ENCODE data around the gene RPL13. TPM values are rescaled to one million over a fixed set of nuclear protein-coding genes. Genes with fewer than 3 reads are reported as not detected.

RPL13 gene
- 190 and 375 TPM in 2 replicates for total RNA-seq (2011; cell fraction: chromatin; rRNA removed; ENCODE audit: low replicate concordance)
- 1,145 and 1,282 TPM in 2 replicates for total RNA-seq (2011; cell fraction: nucleolus; rRNA removed)
- 741 and 1,472 TPM in 2 replicates for total RNA-seq (2011; cell fraction: nucleoplasm; rRNA removed)
- total RNA-seq (2014; rRNA removed) (6,042 and 8,261 TPM in 2 replicates), total RNA-seq (2014; rRNA removed; fragmentation: Illumina TruSeq; extraction: Trizol) (916 and 1,208 TPM in 2 replicates), total RNA-seq (2015; rRNA removed; fragmentation: Illumina TruSeq; extraction: Trizol) (2,074 and 2,169 TPM in 2 replicates), total RNA-seq (2021) (2,859 and 3,283 TPM in 2 replicates), polyA plus RNA-seq (2011; rRNA removed) (1,633 and 2,887 TPM in 2 replicates), polyA plus RNA-seq (2014; fragmentation: Illumina TruSeq; extraction: Trizol) (1,258 and 1,518 TPM in 2 replicates), polyA plus RNA-seq (2014; fragmentation: Nextera tagmentation; extraction: Ambion mirVana) (100 to 1,000 TPM; 227 to 348 TPM), polyA plus RNA-seq (2014; rRNA removed) (4,293 and 4,381 TPM in 2 replicates), polyA minus RNA-seq (2011; rRNA and poly(A)+ RNA removed) (413 and 474 TPM in 2 replicates), Bru-seq, nascent RNA (percentile 99 among the genes with signal in this experiment), BruChase-seq, experiment 1, labeled RNA remaining after a 2-hour chase (percentile 98 among the genes with signal in this experiment), BruChase-seq, experiment 2, labeled RNA remaining after a 6-hour chase (percentile 98 among the genes with signal in this experiment)
- 3,426 and 8,334 TPM in 2 replicates for polyA plus RNA-seq (2011; cell fraction: cytosol; rRNA removed)
- 2,104 and 2,686 TPM in 2 replicates for polyA plus RNA-seq (2011; cell fraction: nucleus; rRNA removed)
- 2,765 and 5,488 TPM in 2 replicates for polyA plus RNA-seq (2012)
- 1,370 and 2,343 TPM in 2 replicates for polyA minus RNA-seq (2011; cell fraction: cytosol; rRNA and poly(A)+ RNA removed)
- polyA minus RNA-seq (2011; cell fraction: nucleus; rRNA and poly(A)+ RNA removed), result 505 and 641 TPM in 2 replicates
- long read RNA-seq, experiment 1, full-length matches to known transcripts, result 2,616 of 2,817 reads
- long read RNA-seq, experiment 1, partial matches to known transcripts, result 136 of 2,817 reads
- long read RNA-seq, experiment 1, other reads (novel, unspliced or antisense), result 65 of 2,817 reads
- long read RNA-seq, experiment 2, full-length matches to known transcripts, result 3,790 of 4,018 reads
- long read RNA-seq, experiment 2, partial matches to known transcripts, result 150 of 4,018 reads
- long read RNA-seq, experiment 2, other reads (novel, unspliced or antisense), result 78 of 4,018 reads
- long read RNA-seq, experiment 3, full-length matches to known transcripts, result 4,802 of 4,979 reads
- long read RNA-seq, experiment 3, partial matches to known transcripts, result 105 of 4,979 reads
- long read RNA-seq, experiment 3, other reads (novel, unspliced or antisense), result 72 of 4,979 reads

DNA sequence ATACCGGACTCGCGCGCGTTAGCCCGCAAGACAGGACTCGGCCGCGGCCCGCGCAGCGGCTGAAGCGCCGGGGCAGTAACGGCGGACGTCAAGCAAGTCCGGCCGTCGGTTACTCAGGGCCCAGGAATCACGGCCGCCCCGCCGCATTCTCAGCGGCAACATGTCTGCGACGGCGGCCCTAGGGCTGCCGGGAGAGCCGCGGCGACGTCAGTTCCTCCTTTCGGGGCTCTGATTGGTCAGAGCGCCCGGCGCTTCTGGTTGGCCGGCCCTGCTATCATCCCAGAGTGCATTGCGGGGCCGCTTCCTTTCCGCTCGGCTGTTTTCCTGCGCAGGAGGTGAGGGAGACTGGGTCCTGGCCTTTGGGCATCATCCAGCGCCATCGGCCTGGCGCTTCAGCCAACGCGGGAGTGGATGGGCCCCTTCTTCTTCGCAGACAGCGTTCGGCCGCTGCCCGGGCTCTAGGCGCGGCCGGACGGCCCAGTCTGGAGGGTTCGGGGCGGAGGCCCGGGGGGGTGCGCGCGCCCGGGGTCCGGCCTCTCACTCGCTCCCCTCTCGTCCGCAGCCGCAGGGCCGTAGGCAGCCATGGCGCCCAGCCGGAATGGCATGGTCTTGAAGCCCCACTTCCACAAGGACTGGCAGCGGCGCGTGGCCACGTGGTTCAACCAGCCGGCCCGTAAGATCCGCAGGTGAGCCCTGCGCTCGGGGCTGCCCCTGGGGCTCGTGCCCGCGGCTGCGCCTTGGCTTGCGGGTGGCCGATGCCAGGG, at the start of gene RPL13:
RPL13 (plus strand) TSS at position 305 of the 764 bp plus-strand sequence; CDS start at position 583, 278 bp downstream.
- ATAC-seq (peak; percentile 85), FAIRE-seq (peak; percentile 80), DNase-seq (ENCODE audit: extremely low read depth in 1 of 4, low spot score in 3 of 4) (peak; percentile 93 to 97 (median 95))
- Histone ChIP-seq H3K4me1 (replicated peaks in 1 of 2; ENCODE audit: control insufficient read depth in 2 of 2, insufficient read depth in 2 of 2, low read length in 2 of 2) (peaks cover 35 to 62% of the 10 kb centered on the region in 2 experiments; a peak in 4 of 5 replicates), H3K4me3 (peak within 1 kb of the TSS; percentile 84), H3K79me2 (ENCODE audit: control insufficient read depth, insufficient read depth, low read length) (peaks cover 51% of the 10 kb centered on the region), H3K9me3 (replicated peaks; ENCODE audit: control insufficient read depth, insufficient read depth, low read depth, low read length) (0 out of 2 replicates have a peak, but pooled peaks cover 2% of the 10 kb centered on the region), H2AFZ (ENCODE audit: low read depth, low read length) (peak within 1 kb of the TSS; percentile 87), H3K27ac (ENCODE audit: extremely low read depth, low read depth, low read length) (peak within 1 kb of the TSS; percentile 94), H4K20me1 (replicated peaks; ENCODE audit: control insufficient read depth, insufficient read depth, low read length) (peaks cover 46% of the 10 kb centered on the region), H3K4me2 (ENCODE audit: insufficient read depth, low read length) (peak within 1 kb of the TSS; percentile 99), H3K27me3 (ENCODE audit: control insufficient read depth in 2 of 2, insufficient read depth in 2 of 2, low read length in 2 of 2) (no peaks in the 10 kb centered on the region; a peak in 1 of 5 replicates), H3K9ac (ENCODE audit: insufficient read depth in 1 of 2, low read depth in 2 of 2, low read length in 2 of 2) (peak within 1 kb of the TSS; percentile 95 to 96), H3K9me1 (ENCODE audit: control insufficient read depth, insufficient read depth, low read length) (peaks cover 6% of the 10 kb centered on the region), H3K36me3 (ENCODE audit: control insufficient read depth, insufficient read depth, low read length) (peaks cover 63% of the 10 kb centered on the region)
- CTCF ChIA-PET (ENCODE audit: low intra/inter-chr PET ratio), result no interaction called here
- in situ Hi-C loops (cut with MboI), result no loop called here
- WGBS (ENCODE audit: insufficient coverage, low coverage, missing lambda C conversion rate), result under 1% methylated on average over 68 of the region's 87 CpGs
- TSS peak; percentile 59 for BruUV-seq (replicated peaks)
- intact Hi-C loops (cut with micrococcal nuclease), result loop anchor here (10.0 kb wide), 1 partner anchor 756 kb away; the partner anchor contains the start of gene CDT1
- POLR2A ChIA-PET, result interaction anchor here (0.6 to 1.9 kb wide), 7 partner anchors 8 to 750 kb away, joined by 3 to 4 read pairs (median 3); no protein-coding TSS in a partner anchor
- TF ChIP-seq L3MBTL2 (IDR thresholded peaks at IDR 0.05) (peak; percentile 93), U2AF1 (optimal IDR thresholded peaks at IDR 0.05; ENCODE audit: low read depth, low read length) (peak; percentile 66), POLR2G (IDR thresholded peaks at IDR 0.05; ENCODE audit: low read depth, low read length) (peak; percentile 99), MXI1 (IDR thresholded peaks at IDR 0.05; ENCODE audit: low read depth, low read length) (peak; percentile 9; the same call in 1 of the 2 replicates), POLR2AphosphoS5 (IDR thresholded peaks at IDR 0.05; ENCODE audit: control insufficient read depth, insufficient read depth, low read depth, low read length) (peak; percentile 98), ZBTB1 (CRISPR knock-in tag; IDR thresholded peaks at IDR 0.05; ENCODE audit: borderline replicate concordance, low read depth) (peak; percentile 34), ETV5 (CRISPR knock-in tag; IDR thresholded peaks at IDR 0.05; ENCODE audit: low read depth) (peak; percentile 12; the same call in 1 of the 2 replicates), HNRNPL (IDR thresholded peaks at IDR 0.05; ENCODE audit: low read depth, low read length) (peak; percentile 60; the same call in 1 of the 2 replicates), ZFP36 (IDR thresholded peaks at IDR 0.05; ENCODE audit: low read depth, low read length, partially characterized antibody) (no peak), HMGN3 (IDR thresholded peaks at IDR 0.05; ENCODE audit: borderline replicate concordance, extremely low read depth, insufficient read length, low read depth, low read length) (peak; percentile 54), NFYB (IDR thresholded peaks at IDR 0.05; ENCODE audit: extremely low read depth, insufficient read length) (peak; percentile 75), KDM5B (IDR thresholded peaks at IDR 0.05; ENCODE audit: insufficient replicate concordance, low read depth, low read length) (peak; percentile 98), LEF1 (IDR thresholded peaks at IDR 0.05) (no peak)
- TF ChIP-seq, protein P1, sequence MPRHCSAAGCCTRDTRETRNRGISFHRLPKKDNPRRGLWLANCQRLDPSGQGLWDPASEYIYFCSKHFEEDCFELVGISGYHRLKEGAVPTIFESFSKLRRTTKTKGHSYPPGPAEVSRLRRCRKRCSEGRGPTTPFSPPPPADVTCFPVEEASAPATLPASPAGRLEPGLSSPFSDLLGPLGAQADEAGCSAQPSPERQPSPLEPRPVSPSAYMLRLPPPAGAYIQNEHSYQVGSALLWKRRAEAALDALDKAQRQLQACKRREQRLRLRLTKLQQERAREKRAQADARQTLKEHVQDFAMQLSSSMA (CRISPR knock-in tag; IDR thresholded peaks at IDR 0.05), result peak; percentile 58; the same call in 1 of the 2 replicates
